Measurements from ENCODE around the gene GCNT1.
"Not testable (repeated sequence)": the region's sequence is repeated elsewhere in the genome, so short reads cannot be mapped to it uniquely, and the experiment has no call there.

GCNT1 gene

GRCh38 chr9:76490249-76490990 is 31.4 kb downstream of the GCNT1 start:
- DNase-seq (ENCODE audit: low spot score), result no peak

- not testable (repeated sequence) for DNase-seq (ENCODE audit: low spot score)
Observed at GRCh38 chr9:76491056-76491455, 32.1 kb downstream of the GCNT1 start.

GRCh38 chr9:76493496-76493895 is 34.5 kb downstream of the GCNT1 start:
- DNase-seq (ENCODE audit: low spot score), result not testable (repeated sequence)

GRCh38 chr9:76500061-76500460 is 41.1 kb downstream of the GCNT1 start:
- no peak for DNase-seq (ENCODE audit: low spot score)

- DNase-seq (ENCODE audit: low spot score), result no peak
Observed at GRCh38 chr9:76502746-76503145, 43.8 kb downstream of the GCNT1 start.

GRCh38 chr9:76510041-76510440 is 51.1 kb downstream of the GCNT1 start:
- no peak for DNase-seq (ENCODE audit: low spot score)

GRCh38 chr9:76510446-76510845 is 51.5 kb downstream of the GCNT1 start:
- DNase-seq (ENCODE audit: low spot score), result no peak

- no peak for DNase-seq (ENCODE audit: low spot score)
Observed at GRCh38 chr9:76512826-76513225, 53.8 kb downstream of the GCNT1 start.

- no peak for DNase-seq (ENCODE audit: low spot score)
Observed at GRCh38 chr9:76516350-76516749, 57.4 kb downstream of the GCNT1 start.

GRCh38 chr9:76516871-76517270 is 57.9 kb downstream of the GCNT1 start:
- no peak for DNase-seq (ENCODE audit: low spot score)

GRCh38 chr9:76519075-76519835 is 60.3 kb downstream of the GCNT1 start:
- peak; percentile 80 for DNase-seq (ENCODE audit: low spot score)

- no peak for DNase-seq (ENCODE audit: low spot score)
Observed at GRCh38 chr9:76521244-76521681, 62.3 kb downstream of the GCNT1 start.

GRCh38 chr9:76521906-76522305 is 62.9 kb downstream of the GCNT1 start:
- DNase-seq (ENCODE audit: low spot score), result no peak

- not testable (repeated sequence) for DNase-seq (ENCODE audit: low spot score)
Observed at GRCh38 chr9:76523617-76524200, 64.7 kb downstream of the GCNT1 start.

- no peak for DNase-seq (ENCODE audit: low spot score)
Observed at GRCh38 chr9:76525196-76525595, 66.2 kb downstream of the GCNT1 start.

GRCh38 chr9:76526026-76526425 is 67.0 kb downstream of the GCNT1 start:
- DNase-seq (ENCODE audit: low spot score), result no peak

- DNase-seq (ENCODE audit: low spot score), result no peak
Observed at GRCh38 chr9:76528056-76528455, 69.1 kb downstream of the GCNT1 start.

GRCh38 chr9:76528642-76529190 is 69.7 kb downstream of the GCNT1 start:
- DNase-seq (ENCODE audit: low spot score), result no peak

- no peak for DNase-seq (ENCODE audit: low spot score)
Observed at GRCh38 chr9:76529653-76530052, 70.7 kb downstream of the GCNT1 start.

GRCh38 chr9:76530458-76531110 is 71.6 kb downstream of the GCNT1 start:
- no peak for DNase-seq (ENCODE audit: low spot score)

- DNase-seq (ENCODE audit: low spot score), result no peak
Observed at GRCh38 chr9:76531231-76531780, 72.3 kb downstream of the GCNT1 start.

- DNase-seq (ENCODE audit: low spot score), result not testable (repeated sequence)
Observed at GRCh38 chr9:76532877-76533276, 73.9 kb downstream of the GCNT1 start.

Measured in SW480 (cell line).